Prostate gland (tissue), 2 donors: ENCODE results near the gene CRISPLD2.

ENCODE experiments used
- CTCF ChIP-seq, 4 experiments: fragments of 200-600 bp in 2 of 4; fragments of 450-650 bp in 2 of 4; sonication (generic) in 2 of 4; IDR thresholded peaks; 1 replicate in 3 of 4; 2 replicates in 1 of 4; pipeline ENCODE4 v1.5.1; 2016 to 2019; ENCODE audit warnings: antibody characterized with exemption in 4 of 4, mild to moderate bottlenecking in 2 of 4, moderate library complexity in 2 of 4
- POLR2A ChIP-seq: fragments of 450-650 bp; IDR thresholded peaks from one replicate; pipeline ENCODE4 v1.6.1; 2016; ENCODE audit warnings: antibody characterized with exemption, mild to moderate bottlenecking

DNA sequence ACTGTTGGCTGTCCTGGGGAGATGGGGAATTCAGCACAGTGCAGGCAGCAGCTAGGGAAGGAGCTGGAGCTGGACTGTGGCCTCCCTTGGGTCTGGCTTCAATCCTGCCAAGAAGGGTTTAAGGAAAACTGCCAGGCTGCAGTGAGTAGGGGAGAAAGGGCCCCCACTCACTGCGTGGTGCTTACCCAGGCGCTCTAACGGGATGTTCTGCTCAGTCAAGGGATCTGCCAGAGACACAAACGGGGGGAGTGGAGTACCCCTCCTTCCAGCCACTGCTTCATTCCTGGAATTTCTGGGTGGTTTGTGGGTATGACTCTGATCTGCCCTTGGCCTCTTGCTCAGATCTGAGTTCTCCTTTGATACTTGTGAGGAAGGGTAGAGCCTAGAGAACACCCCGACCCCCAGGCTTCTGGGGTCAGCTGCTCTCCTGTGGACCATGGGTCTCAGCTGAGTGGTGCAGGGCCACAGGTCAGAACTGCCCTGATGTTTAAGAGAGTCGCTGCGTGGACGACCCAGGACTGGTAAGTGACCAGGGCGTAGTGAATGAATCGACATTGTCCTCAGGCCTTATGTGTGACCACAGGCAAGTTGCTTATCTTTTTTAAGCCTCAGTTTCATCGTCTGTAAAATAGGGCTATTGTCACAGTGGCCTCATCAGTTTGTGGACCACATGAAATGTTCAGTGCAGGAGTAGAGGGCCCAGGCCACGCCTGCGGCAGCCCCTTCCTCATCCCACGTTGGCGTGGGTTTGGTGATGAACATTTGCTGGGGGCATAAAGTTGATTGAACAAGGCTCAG, 9.6 kb downstream of the CRISPLD2 start:
- TF ChIP-seq CTCF (IDR thresholded peaks at IDR 0.05) = no peak
- TF ChIP-seq POLR2A = no peak
